ENCODE measurements around the gene OTP.

OTP gene

DNA sequence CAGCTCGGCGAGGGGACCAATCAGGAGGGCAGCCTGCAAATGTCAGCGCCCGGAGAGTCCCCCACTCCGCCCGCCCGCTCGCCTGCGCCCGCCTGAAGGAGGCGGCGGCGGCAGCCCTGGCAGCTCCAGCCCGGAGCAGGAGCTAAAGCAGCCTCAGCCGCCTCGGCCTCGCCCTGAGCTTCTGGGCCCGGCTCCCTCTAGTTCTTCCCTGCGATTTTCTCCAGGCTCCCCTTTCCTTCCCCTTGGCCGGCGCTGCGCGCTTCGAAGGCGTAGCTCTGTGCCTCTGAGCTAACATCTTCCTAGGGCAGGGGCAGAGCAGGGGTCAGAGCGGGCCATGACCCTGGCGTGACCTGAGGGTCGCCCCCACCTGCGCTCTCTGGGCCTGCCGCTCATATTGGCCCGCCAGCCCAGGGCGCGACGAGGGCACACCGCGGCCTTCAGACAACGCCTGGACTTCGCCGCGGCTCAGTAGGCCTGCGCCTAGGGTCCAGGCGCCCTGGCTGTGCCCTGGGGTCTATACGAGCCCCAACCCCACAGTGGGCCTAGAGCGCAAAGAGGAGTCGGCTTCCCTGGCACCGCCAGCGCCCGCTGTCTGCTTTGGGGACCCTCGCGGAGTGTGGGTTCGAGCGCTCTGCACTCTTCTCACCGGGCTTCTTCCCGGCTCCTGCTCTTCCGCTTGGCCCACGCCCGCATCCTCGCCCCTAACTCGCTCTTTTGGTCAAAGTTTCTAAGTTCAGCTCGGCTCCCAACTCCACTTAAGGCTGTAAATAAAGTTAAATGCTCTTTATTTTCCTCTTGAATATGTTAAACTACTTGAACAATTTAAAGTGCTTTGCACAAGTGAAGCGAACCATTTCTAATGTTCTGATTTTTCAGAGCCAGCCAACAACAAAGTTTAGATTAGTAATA, 504 bp upstream of the OTP start:
- H3K27ac ChIP-seq (replicated peaks) = no peak overlapping the region
- peaks cover 28% of the 10 kb centered on the region for H3K27me3 ChIP-seq (ENCODE audit: insufficient read depth, poor library complexity, severe bottlenecking)
- H3K4me3 ChIP-seq (replicated peaks; ENCODE audit: insufficient read depth, low read length) = no peak overlapping the region
- DNase-seq (ENCODE audit: low read depth in 1 of 2, low spot score in 1 of 2) = no peak
- TF ChIP-seq, protein P1, sequence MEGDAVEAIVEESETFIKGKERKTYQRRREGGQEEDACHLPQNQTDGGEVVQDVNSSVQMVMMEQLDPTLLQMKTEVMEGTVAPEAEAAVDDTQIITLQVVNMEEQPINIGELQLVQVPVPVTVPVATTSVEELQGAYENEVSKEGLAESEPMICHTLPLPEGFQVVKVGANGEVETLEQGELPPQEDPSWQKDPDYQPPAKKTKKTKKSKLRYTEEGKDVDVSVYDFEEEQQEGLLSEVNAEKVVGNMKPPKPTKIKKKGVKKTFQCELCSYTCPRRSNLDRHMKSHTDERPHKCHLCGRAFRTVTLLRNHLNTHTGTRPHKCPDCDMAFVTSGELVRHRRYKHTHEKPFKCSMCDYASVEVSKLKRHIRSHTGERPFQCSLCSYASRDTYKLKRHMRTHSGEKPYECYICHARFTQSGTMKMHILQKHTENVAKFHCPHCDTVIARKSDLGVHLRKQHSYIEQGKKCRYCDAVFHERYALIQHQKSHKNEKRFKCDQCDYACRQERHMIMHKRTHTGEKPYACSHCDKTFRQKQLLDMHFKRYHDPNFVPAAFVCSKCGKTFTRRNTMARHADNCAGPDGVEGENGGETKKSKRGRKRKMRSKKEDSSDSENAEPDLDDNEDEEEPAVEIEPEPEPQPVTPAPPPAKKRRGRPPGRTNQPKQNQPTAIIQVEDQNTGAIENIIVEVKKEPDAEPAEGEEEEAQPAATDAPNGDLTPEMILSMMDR (IDR thresholded peaks at IDR 0.05; ENCODE audit: insufficient read depth, low read length) = no peak
- TF ChIP-seq, protein P2, sequence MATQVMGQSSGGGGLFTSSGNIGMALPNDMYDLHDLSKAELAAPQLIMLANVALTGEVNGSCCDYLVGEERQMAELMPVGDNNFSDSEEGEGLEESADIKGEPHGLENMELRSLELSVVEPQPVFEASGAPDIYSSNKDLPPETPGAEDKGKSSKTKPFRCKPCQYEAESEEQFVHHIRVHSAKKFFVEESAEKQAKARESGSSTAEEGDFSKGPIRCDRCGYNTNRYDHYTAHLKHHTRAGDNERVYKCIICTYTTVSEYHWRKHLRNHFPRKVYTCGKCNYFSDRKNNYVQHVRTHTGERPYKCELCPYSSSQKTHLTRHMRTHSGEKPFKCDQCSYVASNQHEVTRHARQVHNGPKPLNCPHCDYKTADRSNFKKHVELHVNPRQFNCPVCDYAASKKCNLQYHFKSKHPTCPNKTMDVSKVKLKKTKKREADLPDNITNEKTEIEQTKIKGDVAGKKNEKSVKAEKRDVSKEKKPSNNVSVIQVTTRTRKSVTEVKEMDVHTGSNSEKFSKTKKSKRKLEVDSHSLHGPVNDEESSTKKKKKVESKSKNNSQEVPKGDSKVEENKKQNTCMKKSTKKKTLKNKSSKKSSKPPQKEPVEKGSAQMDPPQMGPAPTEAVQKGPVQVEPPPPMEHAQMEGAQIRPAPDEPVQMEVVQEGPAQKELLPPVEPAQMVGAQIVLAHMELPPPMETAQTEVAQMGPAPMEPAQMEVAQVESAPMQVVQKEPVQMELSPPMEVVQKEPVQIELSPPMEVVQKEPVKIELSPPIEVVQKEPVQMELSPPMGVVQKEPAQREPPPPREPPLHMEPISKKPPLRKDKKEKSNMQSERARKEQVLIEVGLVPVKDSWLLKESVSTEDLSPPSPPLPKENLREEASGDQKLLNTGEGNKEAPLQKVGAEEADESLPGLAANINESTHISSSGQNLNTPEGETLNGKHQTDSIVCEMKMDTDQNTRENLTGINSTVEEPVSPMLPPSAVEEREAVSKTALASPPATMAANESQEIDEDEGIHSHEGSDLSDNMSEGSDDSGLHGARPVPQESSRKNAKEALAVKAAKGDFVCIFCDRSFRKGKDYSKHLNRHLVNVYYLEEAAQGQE (IDR thresholded peaks at IDR 0.05; ENCODE audit: insufficient replicate concordance, low read depth) = no peak
- TF ChIP-seq SPI1 (IDR thresholded peaks at IDR 0.05; ENCODE audit: borderline replicate concordance, low read depth) (no peak), GABPA (IDR thresholded peaks at IDR 0.05; ENCODE audit: low read depth) (no peak), POLR2AphosphoS5 (IDR thresholded peaks at IDR 0.05; ENCODE audit: low read depth) (no peak)

DNA sequence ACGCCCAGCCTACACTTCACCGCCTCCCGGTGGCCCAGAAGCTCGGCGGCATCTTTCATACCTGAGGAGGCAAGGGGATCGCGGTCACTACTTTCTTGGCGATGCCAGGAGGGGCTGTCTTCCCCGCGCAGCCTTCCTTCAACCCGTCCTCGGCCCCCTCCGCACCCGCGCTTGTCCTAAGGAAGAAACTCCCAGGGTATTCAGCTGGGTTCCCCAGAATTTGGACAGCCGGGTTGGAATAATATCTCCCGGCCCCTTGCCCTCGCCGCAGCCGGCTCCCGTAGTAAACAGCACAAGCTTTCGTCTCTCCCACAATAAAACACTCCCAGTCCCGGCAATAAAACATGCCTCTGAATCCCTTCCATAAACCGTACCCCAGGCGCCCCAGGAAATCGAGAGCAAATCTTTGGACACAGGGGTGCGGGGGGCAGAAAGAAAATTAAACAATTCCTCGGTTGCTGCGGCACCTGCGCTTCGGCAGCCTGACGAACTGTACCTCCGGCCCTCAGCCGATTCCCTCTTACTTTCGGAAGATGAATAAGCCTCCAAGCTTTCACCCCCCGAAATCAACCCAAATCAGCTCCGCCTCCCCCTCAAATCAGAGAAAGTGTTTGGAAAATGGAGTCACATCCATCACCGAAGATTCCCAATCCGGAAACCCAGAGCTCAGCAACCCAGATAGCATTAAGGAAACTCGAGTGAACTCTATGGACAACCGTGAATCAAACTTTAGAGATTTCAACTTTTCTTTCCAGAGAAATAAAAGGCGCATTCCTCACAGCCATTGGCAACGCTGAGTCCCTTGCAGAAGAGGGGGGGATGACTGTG, 1.1 kb downstream of the OTP start:
- no peak overlapping the region for H3K27ac ChIP-seq (replicated peaks)
- TF ChIP-seq GABPA (IDR thresholded peaks at IDR 0.05; ENCODE audit: low read depth) = no peak
- TF ChIP-seq POLR2AphosphoS5 (IDR thresholded peaks at IDR 0.05; ENCODE audit: low read depth) = no peak
- TF ChIP-seq, protein P1 (IDR thresholded peaks at IDR 0.05; ENCODE audit: insufficient read depth, low read length) = no peak
- no peak for TF ChIP-seq SPI1 (IDR thresholded peaks at IDR 0.05; ENCODE audit: borderline replicate concordance, low read depth)
- TF ChIP-seq, protein P2 (IDR thresholded peaks at IDR 0.05; ENCODE audit: insufficient replicate concordance, low read depth) = no peak
- no peak overlapping the region for H3K4me3 ChIP-seq (replicated peaks; ENCODE audit: insufficient read depth, low read length)
- DNase-seq (ENCODE audit: low read depth in 1 of 2, low spot score in 1 of 2) = no peak
- H3K27me3 ChIP-seq (ENCODE audit: insufficient read depth, poor library complexity, severe bottlenecking) = peaks cover 28% of the 10 kb centered on the region

DNA sequence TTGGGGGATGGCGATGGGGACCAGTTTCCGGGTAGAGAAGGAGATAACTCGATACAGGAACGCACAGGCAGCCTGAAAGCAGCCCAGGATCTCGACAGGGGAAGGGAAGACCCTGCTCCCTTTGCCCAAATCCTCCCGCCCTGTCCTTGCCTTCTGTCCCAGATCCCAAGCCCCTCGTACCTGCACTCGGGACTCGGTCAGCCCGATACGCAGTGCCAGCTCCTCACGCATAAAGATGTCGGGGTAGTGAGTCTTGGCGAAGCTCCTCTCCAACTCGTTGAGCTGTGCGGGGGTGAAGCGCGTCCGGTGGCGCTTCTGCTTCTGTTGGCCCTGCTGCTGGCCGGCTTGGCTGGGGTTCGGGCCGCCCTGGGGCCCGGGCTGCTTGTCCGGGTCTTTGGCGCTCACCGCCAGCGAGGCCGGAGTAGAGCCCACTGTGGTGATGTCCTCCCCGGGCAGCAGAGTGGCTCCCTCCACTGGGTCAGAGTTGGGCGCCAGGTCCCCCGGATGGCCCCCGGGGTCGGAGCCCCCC, 1.8 kb downstream of the OTP start:
- Histone ChIP-seq H3K4me3 (replicated peaks; ENCODE audit: insufficient read depth, low read length) (no peak overlapping the region), H3K27me3 (ENCODE audit: insufficient read depth, poor library complexity, severe bottlenecking) (peaks cover 28% of the 10 kb centered on the region), H3K27ac (replicated peaks) (no peak overlapping the region)
- DNase-seq (ENCODE audit: low read depth in 1 of 2, low spot score in 1 of 2) = no peak
- TF ChIP-seq, protein P1 (IDR thresholded peaks at IDR 0.05; ENCODE audit: insufficient read depth, low read length) = no peak
- TF ChIP-seq GABPA (IDR thresholded peaks at IDR 0.05; ENCODE audit: low read depth) = no peak
- TF ChIP-seq, protein P2 (IDR thresholded peaks at IDR 0.05; ENCODE audit: insufficient replicate concordance, low read depth) = no peak
- no peak for TF ChIP-seq SPI1 (IDR thresholded peaks at IDR 0.05; ENCODE audit: borderline replicate concordance, low read depth)

All from HL-60 (cell line).